Measurements from ENCODE around the gene SMYD3. TPM values are rescaled to one million over a fixed set of nuclear protein-coding genes. Genes with fewer than 3 reads are reported as not detected.

The SMYD3 gene
- total RNA-seq, 1 donor from 2014 or later: 29.2 TPM

GRCh38 chr1:246161626-246162025 is 345.5 kb downstream of the SMYD3 start:
- no peaks in the 10 kb centered on the region for H3K36me3 ChIP-seq (ENCODE audit: control insufficient read depth, insufficient read depth, low read length)
- no peak for DNase-seq (ENCODE audit: low read depth)
- no peak for TF ChIP-seq CTCF (IDR thresholded peaks at IDR 0.05; ENCODE audit: insufficient read depth, low read length, poor library complexity, severe bottlenecking)
- H3K27me3 ChIP-seq (ENCODE audit: control insufficient read depth, insufficient read depth, low read length): no peaks in the 10 kb centered on the region
- H3K4me3 ChIP-seq (ENCODE audit: low read depth, low read length): no peak overlapping the region

GRCh38 chr1:246160905-246161304 is 346.2 kb downstream of the SMYD3 start:
- Histone ChIP-seq H3K36me3 (ENCODE audit: control insufficient read depth, insufficient read depth, low read length) (no peaks in the 10 kb centered on the region), H3K27me3 (ENCODE audit: control insufficient read depth, insufficient read depth, low read length) (no peaks in the 10 kb centered on the region), H3K4me3 (ENCODE audit: low read depth, low read length) (no peak overlapping the region)
- no peak for DNase-seq (ENCODE audit: low read depth)
- no peak for TF ChIP-seq CTCF (IDR thresholded peaks at IDR 0.05; ENCODE audit: insufficient read depth, low read length, poor library complexity, severe bottlenecking)

- TF ChIP-seq CTCF (IDR thresholded peaks at IDR 0.05; ENCODE audit: insufficient read depth, low read length, poor library complexity, severe bottlenecking): no peak
- Histone ChIP-seq H3K27me3 (ENCODE audit: control insufficient read depth, insufficient read depth, low read length) (no peaks in the 10 kb centered on the region), H3K4me3 (ENCODE audit: low read depth, low read length) (no peak overlapping the region), H3K36me3 (ENCODE audit: control insufficient read depth, insufficient read depth, low read length) (no peaks in the 10 kb centered on the region)
- no peak for DNase-seq (ENCODE audit: low read depth)
These were observed 346.7 kb downstream of the SMYD3 start for GRCh38 chr1:246160374-246160773.

- Histone ChIP-seq H3K27me3 (ENCODE audit: control insufficient read depth, insufficient read depth, low read length) (no peaks in the 10 kb centered on the region), H3K4me3 (ENCODE audit: low read depth, low read length) (no peak overlapping the region), H3K36me3 (ENCODE audit: control insufficient read depth, insufficient read depth, low read length) (no peaks in the 10 kb centered on the region)
- TF ChIP-seq CTCF (IDR thresholded peaks at IDR 0.05; ENCODE audit: insufficient read depth, low read length, poor library complexity, severe bottlenecking): no peak
- DNase-seq (ENCODE audit: low read depth): no peak
These were observed 347.5 kb downstream of the SMYD3 start for GRCh38 chr1:246159279-246160227.

GRCh38 chr1:246158131-246158530 is 348.9 kb downstream of the SMYD3 start:
- no peak overlapping the region for H3K4me3 ChIP-seq (ENCODE audit: low read depth, low read length)
- no peak for DNase-seq (ENCODE audit: low read depth)
- H3K36me3 ChIP-seq (ENCODE audit: control insufficient read depth, insufficient read depth, low read length): no peaks in the 10 kb centered on the region
- H3K27me3 ChIP-seq (ENCODE audit: control insufficient read depth, insufficient read depth, low read length): no peaks in the 10 kb centered on the region
- no peak for TF ChIP-seq CTCF (IDR thresholded peaks at IDR 0.05; ENCODE audit: insufficient read depth, low read length, poor library complexity, severe bottlenecking)

Measured in kidney epithelial cell (primary cell).